Retinal pigment epithelial cell (primary cell): ENCODE data around the gene SHD.

ENCODE experiments used
- DNase-seq: peaks from one replicate; pipeline ENCODE4 v3.0.0-alpha.2; 2010; ENCODE audit warnings: low read depth
- H3K4me3 ChIP-seq: 2 replicates; pipeline ENCODE4 v1.5.1; 2011; ENCODE audit warnings: mild to moderate bottlenecking, low read length, control low read depth, moderate library complexity
- CTCF ChIP-seq: conservative IDR thresholded peaks from 2 replicates; pipeline ENCODE4 v1.5.1; 2011; ENCODE audit warnings: low read depth, low read length, control low read depth, inconsistent platforms

The SHD gene

GRCh38 chr19:4260613-4261191 is 18.4 kb upstream of the SHD start:
- no peak for TF ChIP-seq CTCF
- DNase-seq: no peak
- no peak overlapping the region for H3K4me3 ChIP-seq

- no peak overlapping the region for H3K4me3 ChIP-seq
- TF ChIP-seq CTCF: no peak
- DNase-seq: no peak
Observed at GRCh38 chr19:4264812-4265211, 14.3 kb upstream of the SHD start.

GRCh38 chr19:4266253-4267000 is 12.6 kb upstream of the SHD start:
- no peak for DNase-seq
- no peak overlapping the region for H3K4me3 ChIP-seq
- TF ChIP-seq CTCF: no peak

GRCh38 chr19:4267101-4267900 is 11.8 kb upstream of the SHD start:
- peak; percentile 80 for TF ChIP-seq CTCF
- DNase-seq: no peak
- H3K4me3 ChIP-seq: no peak overlapping the region

- TF ChIP-seq CTCF: no peak
- no peak overlapping the region for H3K4me3 ChIP-seq
- no peak for DNase-seq
Observed at GRCh38 chr19:4267901-4268815, 10.9 kb upstream of the SHD start.

GRCh38 chr19:4268816-4269430 is 10.1 kb upstream of the SHD start:
- no peak overlapping the region for H3K4me3 ChIP-seq
- no peak for TF ChIP-seq CTCF
- DNase-seq: no peak
